Prostate gland (tissue), 2 donors: Measurements from ENCODE around the gene FOXJ3. TPM values are rescaled to one million over a fixed set of nuclear protein-coding genes. Genes with fewer than 3 reads are reported as not detected.

ENCODE experiments used
- DNase-seq: peaks from one replicate; pipeline ENCODE4 v3.0.0-alpha.2; 2019; ENCODE audit warnings: low spot score
- H3K27ac ChIP-seq, 2 donors: fragments of 200-600 bp; sonication (generic); 2 replicates each; pipeline ENCODE4 v1.5.1; 2017 to 2019
- H3K27me3 ChIP-seq: fragments of 200-600 bp; sonication (generic); replicated peaks from 2 replicates; pipeline ENCODE4 v1.5.1; 2019; ENCODE audit not compliant: insufficient read depth
- H3K36me3 ChIP-seq, 2 donors: fragments of 200-600 bp; sonication (generic); 1 replicate in 1 of 2; 2 replicates in 1 of 2; pipeline versions ENCODE4 v1.5.1 to v1.8.1; 2017 to 2019
- H3K4me1 ChIP-seq: fragments of 200-600 bp; sonication (generic); replicated peaks from 2 replicates; pipeline ENCODE4 v1.5.1; 2019
- H3K4me3 ChIP-seq, 2 donors: fragments of 200-600 bp; sonication (generic); 2 replicates each; pipeline ENCODE4 v1.5.1; 2017 to 2019
- H3K9me3 ChIP-seq: fragments of 200-600 bp; sonication (generic); 2 replicates; pipeline ENCODE4 v1.5.1; 2017
- CTCF ChIP-seq, 4 experiments: fragments of 200-600 bp in 2 of 4; fragments of 450-650 bp in 2 of 4; sonication (generic) in 2 of 4; IDR thresholded peaks; 1 replicate in 3 of 4; 2 replicates in 1 of 4; pipeline ENCODE4 v1.5.1; 2016 to 2019; ENCODE audit warnings: antibody characterized with exemption in 4 of 4, mild to moderate bottlenecking in 2 of 4, moderate library complexity in 2 of 4
- POLR2A ChIP-seq: fragments of 450-650 bp; IDR thresholded peaks from one replicate; pipeline ENCODE4 v1.6.1; 2016; ENCODE audit warnings: antibody characterized with exemption, mild to moderate bottlenecking
- POLR2AphosphoS5 ChIP-seq: sonication (generic); formaldehyde crosslinking; IDR thresholded peaks from one replicate; pipeline ENCODE4 v1.6.1; 2017; ENCODE audit warnings: antibody characterized with exemption
- WGBS: methylation state at CpG from one replicate; pipeline ENCODE4 v1.1.5; 2018; 5-methylcytosine and 5-hydroxymethylcytosine counted together
- intact Hi-C: fragments of 100-400 bp; cut with DNase I; formaldehyde crosslinking; loops from one replicate; pipeline ENCODE4 v1.14.2; 2022
- total RNA-seq, 2 donors: library from RNA; depleted of rRNA; stranded (reverse); fragments of >200 nt; gene quantifications; one replicate each; pipeline ENCODE4 v1.1.0, GENCODE V29; 2016

FOXJ3 gene
- total RNA-seq, 2 donors from 2014 or later: 54.1 to 58.5 TPM

DNA sequence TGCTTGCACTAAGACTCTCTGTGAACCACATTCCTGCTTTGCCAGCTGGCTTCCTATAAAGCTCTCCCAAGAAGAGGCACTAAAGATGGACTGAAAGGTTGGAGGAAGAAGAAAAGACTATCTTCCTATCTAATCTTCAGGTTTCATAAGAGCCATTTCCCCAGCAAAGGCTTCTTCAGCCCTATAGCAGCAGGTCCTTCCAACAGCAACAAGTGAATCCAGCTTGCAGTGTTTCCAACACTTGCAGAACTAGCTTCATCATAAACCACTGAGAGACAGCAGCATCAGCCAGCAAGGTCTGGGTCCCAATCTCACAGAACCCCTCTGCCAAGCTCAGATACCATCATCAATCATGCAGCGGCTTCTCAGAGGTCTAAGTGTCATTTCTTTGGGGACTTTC, 28.1 kb downstream of the FOXJ3 start:
- H3K9me3 ChIP-seq: no peaks in the 10 kb centered on the region
- no peak overlapping the region for H3K27ac ChIP-seq
- 81% methylated on average over 1 of the region's 1 CpG for WGBS
- TF ChIP-seq POLR2AphosphoS5 (no peak), CTCF (IDR thresholded peaks at IDR 0.05) (no peak), POLR2A (no peak)
- intact Hi-C loops: no loop called here
- no peak for DNase-seq
- no peaks in the 10 kb centered on the region for H3K27me3 ChIP-seq
- no peaks in the 10 kb centered on the region for H3K4me1 ChIP-seq
- no peaks in the 10 kb centered on the region for H3K36me3 ChIP-seq
- H3K4me3 ChIP-seq: no peak overlapping the region

GRCh38 chr1:42305639-42306038, 29.4 kb downstream of the FOXJ3 start:
- intact Hi-C loops: no loop called here
- WGBS: 94% methylated on average over 5 of the region's 5 CpGs
- H3K36me3 ChIP-seq: no peaks in the 10 kb centered on the region

GRCh38 chr1:42302034-42302433, 33.0 kb downstream of the FOXJ3 start:
- Histone ChIP-seq H3K27ac (no peak overlapping the region), H3K9me3 (no peaks in the 10 kb centered on the region), H3K4me1 (no peaks in the 10 kb centered on the region), H3K27me3 (no peaks in the 10 kb centered on the region), H3K36me3 (no peaks in the 10 kb centered on the region), H3K4me3 (no peak overlapping the region)
- DNase-seq: no peak
- intact Hi-C loops: no loop called here
- no peak for TF ChIP-seq POLR2A
- TF ChIP-seq CTCF (IDR thresholded peaks at IDR 0.05): no peak
- TF ChIP-seq POLR2AphosphoS5: no peak
- 95% methylated on average over 1 of the region's 1 CpG for WGBS

More at GRCh38 chr1:42305639-42306038, 29.4 kb downstream of the FOXJ3 start:
- H3K9me3 ChIP-seq: no peaks in the 10 kb centered on the region
- no peak overlapping the region for H3K4me3 ChIP-seq
- no peaks in the 10 kb centered on the region for H3K4me1 ChIP-seq
- no peak for DNase-seq
- H3K27me3 ChIP-seq: no peaks in the 10 kb centered on the region
- no peak for TF ChIP-seq CTCF (IDR thresholded peaks at IDR 0.05)
- no peak for TF ChIP-seq POLR2AphosphoS5
- no peak for TF ChIP-seq POLR2A
- no peak overlapping the region for H3K27ac ChIP-seq

DNA sequence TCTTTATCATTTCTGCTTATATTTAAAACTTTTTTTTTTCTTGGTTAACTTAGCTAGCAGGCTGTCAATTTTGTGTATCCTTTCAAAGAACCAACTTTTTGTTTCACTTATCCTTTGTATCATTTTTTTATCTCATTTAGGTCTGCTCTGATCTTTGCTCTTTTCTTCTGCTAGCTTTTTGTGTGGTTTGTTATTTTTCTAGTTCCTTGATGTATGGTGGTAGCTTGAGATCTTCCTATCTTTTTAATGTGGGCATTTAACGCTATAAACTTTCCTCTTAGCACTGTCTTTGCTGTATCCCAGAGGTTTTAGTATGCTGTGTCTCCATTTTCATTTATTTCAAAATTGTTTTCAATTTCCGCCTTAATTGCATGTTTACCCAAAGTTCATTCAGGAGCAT, 36.5 kb downstream of the FOXJ3 start:
- H3K4me3 ChIP-seq: no peak overlapping the region
- no peaks in the 10 kb centered on the region for H3K36me3 ChIP-seq
- H3K27me3 ChIP-seq: no peaks in the 10 kb centered on the region
- H3K9me3 ChIP-seq: no peaks in the 10 kb centered on the region
- 97% methylated on average over 2 of the region's 2 CpGs for WGBS
- DNase-seq: no peak
- no peaks in the 10 kb centered on the region for H3K4me1 ChIP-seq
- TF ChIP-seq POLR2A (no peak), CTCF (IDR thresholded peaks at IDR 0.05) (no peak), POLR2AphosphoS5 (no peak)
- no peak overlapping the region for H3K27ac ChIP-seq
- intact Hi-C loops: no loop called here

- 98% methylated on average over 5 of the region's 5 CpGs for WGBS
- no peaks in the 10 kb centered on the region for H3K27me3 ChIP-seq
- no peak overlapping the region for H3K27ac ChIP-seq
- H3K4me1 ChIP-seq: no peaks in the 10 kb centered on the region
- intact Hi-C loops: no loop called here
- H3K36me3 ChIP-seq: no peaks in the 10 kb centered on the region
- no peak overlapping the region for H3K4me3 ChIP-seq
- DNase-seq: no peak
- no peak for TF ChIP-seq POLR2A
- TF ChIP-seq POLR2AphosphoS5: no peak
- TF ChIP-seq CTCF (IDR thresholded peaks at IDR 0.05): no peak
- no peaks in the 10 kb centered on the region for H3K9me3 ChIP-seq
Observed at GRCh38 chr1:42295816-42296215, 39.2 kb downstream of the FOXJ3 start.
